Glutamatergic neuron (in vitro differentiated cells): Measurements from ENCODE around the gene NT5DC3. TPM values are rescaled to one million over a fixed set of nuclear protein-coding genes. Genes with fewer than 3 reads are reported as not detected.

Source experiments
- DNase-seq: peaks from one replicate; pipeline ENCODE4 v3.0.0; 2022
- H3K27ac Mint-ChIP-seq: one replicate; pipeline ENCODE4 v1.8.0; 2020; ENCODE audit warnings: mild to moderate bottlenecking, mixed read lengths, inconsistent platforms; ENCODE audit not compliant: unreplicated experiment
- H3K27me3 Mint-ChIP-seq: one replicate; pipeline ENCODE4 v1.8.0; 2020; ENCODE audit warnings: mild to moderate bottlenecking, moderate library complexity, mixed read lengths, inconsistent platforms; ENCODE audit not compliant: unreplicated experiment
- H3K36me3 Mint-ChIP-seq: one replicate; pipeline ENCODE4 v1.8.0; 2020; ENCODE audit warnings: mild to moderate bottlenecking, mixed read lengths, inconsistent platforms; ENCODE audit not compliant: unreplicated experiment
- H3K4me1 Mint-ChIP-seq: one replicate; pipeline ENCODE4 v1.8.0; 2020; ENCODE audit warnings: mild to moderate bottlenecking, low read depth, mixed read lengths, inconsistent platforms; ENCODE audit not compliant: unreplicated experiment
- H3K4me3 Mint-ChIP-seq: one replicate; pipeline ENCODE4 v1.8.0; 2020; ENCODE audit warnings: mild to moderate bottlenecking, mixed read lengths, inconsistent platforms; ENCODE audit not compliant: unreplicated experiment
- H3K9me3 Mint-ChIP-seq: one replicate; pipeline ENCODE4 v1.8.0; 2020; ENCODE audit warnings: mild to moderate bottlenecking, moderate library complexity, mixed read lengths, inconsistent platforms; ENCODE audit not compliant: unreplicated experiment
- total RNA-seq: library from RNA; stranded (reverse); fragmentation: NEBNext Ultra II Directional; extraction: Animal tissue kit (Norgen Biotek cat#: 25700); gene quantifications from one replicate; pipeline ENCODE4 v1.2.1, GENCODE V29; 2021; ENCODE audit not compliant: unreplicated experiment
- TF ChIP-seq, protein P1 (sequence below): fragments of 200-600 bp; sonication (generic); IDR thresholded peaks from one replicate; pipeline ENCODE4 v1.5.0; 2021; ENCODE audit not compliant: partially characterized antibody, unreplicated experiment

The NT5DC3 gene
- total RNA-seq, 1 donor from 2014 or later, result 2.1 TPM

DNA sequence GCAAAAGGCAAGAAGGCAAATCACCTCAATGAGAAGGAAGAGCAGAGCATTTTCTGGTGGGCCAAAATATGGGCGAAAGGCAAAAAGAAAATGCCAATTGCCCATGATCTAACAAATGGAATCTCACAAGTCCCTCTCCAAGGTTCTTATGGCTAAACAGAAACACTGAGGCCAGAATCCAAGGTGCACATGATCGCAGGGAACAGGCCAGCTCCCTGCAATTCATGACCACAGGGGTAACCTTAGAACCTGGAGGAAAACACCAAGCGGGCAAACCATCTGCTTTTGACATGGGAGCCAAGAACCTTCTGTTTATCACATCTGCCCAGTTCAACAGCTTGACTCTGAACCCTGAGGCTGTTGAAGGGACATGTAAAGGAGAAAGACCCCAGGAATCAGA lies 60.0 kb downstream of the NT5DC3 start:
- TF ChIP-seq, protein P1, sequence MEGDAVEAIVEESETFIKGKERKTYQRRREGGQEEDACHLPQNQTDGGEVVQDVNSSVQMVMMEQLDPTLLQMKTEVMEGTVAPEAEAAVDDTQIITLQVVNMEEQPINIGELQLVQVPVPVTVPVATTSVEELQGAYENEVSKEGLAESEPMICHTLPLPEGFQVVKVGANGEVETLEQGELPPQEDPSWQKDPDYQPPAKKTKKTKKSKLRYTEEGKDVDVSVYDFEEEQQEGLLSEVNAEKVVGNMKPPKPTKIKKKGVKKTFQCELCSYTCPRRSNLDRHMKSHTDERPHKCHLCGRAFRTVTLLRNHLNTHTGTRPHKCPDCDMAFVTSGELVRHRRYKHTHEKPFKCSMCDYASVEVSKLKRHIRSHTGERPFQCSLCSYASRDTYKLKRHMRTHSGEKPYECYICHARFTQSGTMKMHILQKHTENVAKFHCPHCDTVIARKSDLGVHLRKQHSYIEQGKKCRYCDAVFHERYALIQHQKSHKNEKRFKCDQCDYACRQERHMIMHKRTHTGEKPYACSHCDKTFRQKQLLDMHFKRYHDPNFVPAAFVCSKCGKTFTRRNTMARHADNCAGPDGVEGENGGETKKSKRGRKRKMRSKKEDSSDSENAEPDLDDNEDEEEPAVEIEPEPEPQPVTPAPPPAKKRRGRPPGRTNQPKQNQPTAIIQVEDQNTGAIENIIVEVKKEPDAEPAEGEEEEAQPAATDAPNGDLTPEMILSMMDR, result no peak
- Mint-ChIP-seq H3K9me3 (no peaks in the 10 kb centered on the region), H3K4me3 (no peak overlapping the region), H3K27ac (peak overlapping the region; percentile 57), H3K36me3 (no peaks in the 10 kb centered on the region), H3K27me3 (peaks cover 3% of the 10 kb centered on the region), H3K4me1 (peaks cover 10% of the 10 kb centered on the region)
- no peak for DNase-seq

DNA sequence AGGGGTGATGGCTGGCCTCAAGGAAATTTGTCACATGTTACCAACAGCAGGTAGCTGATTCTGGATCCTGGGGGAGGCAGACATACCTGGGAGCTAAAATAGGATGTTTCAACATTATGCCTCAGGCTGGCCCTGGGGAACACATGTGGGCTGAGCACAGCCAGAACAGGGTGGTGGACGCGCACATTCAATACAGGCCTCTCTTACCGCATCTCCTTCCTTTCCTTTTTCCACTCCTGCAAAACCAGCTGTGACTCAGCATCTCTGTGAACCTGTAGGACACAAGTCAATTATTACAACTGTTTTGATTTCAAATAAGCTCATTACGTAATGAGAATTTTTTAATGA lies 61.0 kb downstream of the NT5DC3 start:
- H3K27me3 Mint-ChIP-seq, result peaks cover 2% of the 10 kb centered on the region
- peaks cover 10% of the 10 kb centered on the region for H3K4me1 Mint-ChIP-seq
- TF ChIP-seq, protein P1, result no peak
- no peaks in the 10 kb centered on the region for H3K9me3 Mint-ChIP-seq
- DNase-seq, result no peak
- no peak overlapping the region for H3K4me3 Mint-ChIP-seq
- no peak overlapping the region for H3K27ac Mint-ChIP-seq
- H3K36me3 Mint-ChIP-seq, result no peaks in the 10 kb centered on the region

DNA sequence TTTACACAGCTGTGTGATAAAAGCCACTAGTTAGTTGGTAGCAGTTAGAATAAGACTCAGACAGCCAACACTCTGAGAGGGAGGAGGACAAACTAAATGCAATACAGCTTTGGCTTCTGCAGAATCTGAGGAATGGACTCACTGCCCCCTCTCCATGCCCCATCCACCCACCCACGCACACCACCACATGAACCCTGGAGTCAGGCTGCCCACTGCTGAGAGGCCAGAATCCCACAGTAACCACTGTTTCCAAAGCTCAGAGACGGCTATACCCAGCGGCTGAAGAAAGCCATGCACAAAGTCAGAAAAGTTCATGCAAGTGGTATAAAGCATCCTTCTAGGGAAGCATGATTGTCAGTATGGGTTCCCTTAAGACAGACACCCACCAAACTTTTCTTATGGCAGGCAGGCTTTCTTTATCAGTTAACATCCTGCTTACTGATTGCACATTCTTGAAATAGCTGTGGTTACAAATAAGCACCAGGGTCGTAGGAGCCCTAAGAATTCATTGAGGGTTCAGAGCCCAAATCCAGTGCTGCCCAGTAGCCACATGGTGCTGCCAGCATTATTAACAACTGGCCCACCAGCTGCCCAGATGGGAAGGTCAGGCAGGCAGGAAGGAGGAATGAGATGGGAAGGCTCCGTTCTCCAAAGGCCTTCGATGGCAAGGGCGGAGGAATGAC lies 61.5 kb downstream of the NT5DC3 start:
- H3K27me3 Mint-ChIP-seq, result peaks cover 2% of the 10 kb centered on the region
- DNase-seq, result no peak
- peak overlapping the region; percentile 7 for H3K27ac Mint-ChIP-seq
- no peaks in the 10 kb centered on the region for H3K9me3 Mint-ChIP-seq
- no peak overlapping the region for H3K4me3 Mint-ChIP-seq
- no peaks in the 10 kb centered on the region for H3K36me3 Mint-ChIP-seq
- peaks cover 10% of the 10 kb centered on the region for H3K4me1 Mint-ChIP-seq
- TF ChIP-seq, protein P1, result no peak

GRCh38 chr12:103778781-103779180 lies 62.3 kb downstream of the NT5DC3 start:
- H3K4me1 Mint-ChIP-seq, result peaks cover 10% of the 10 kb centered on the region
- peaks cover 2% of the 10 kb centered on the region for H3K27me3 Mint-ChIP-seq
- H3K4me3 Mint-ChIP-seq, result no peak overlapping the region
- H3K36me3 Mint-ChIP-seq, result no peaks in the 10 kb centered on the region
- no peaks in the 10 kb centered on the region for H3K9me3 Mint-ChIP-seq
- no peak for DNase-seq
- TF ChIP-seq, protein P1, result no peak
- no peak overlapping the region for H3K27ac Mint-ChIP-seq

- peaks cover 3% of the 10 kb centered on the region for H3K4me1 Mint-ChIP-seq
- no peak overlapping the region for H3K27ac Mint-ChIP-seq
- peaks cover 1% of the 10 kb centered on the region for H3K9me3 Mint-ChIP-seq
- TF ChIP-seq, protein P1, result no peak
- H3K36me3 Mint-ChIP-seq, result no peaks in the 10 kb centered on the region
- DNase-seq, result no peak
- H3K4me3 Mint-ChIP-seq, result no peak overlapping the region
- H3K27me3 Mint-ChIP-seq, result no peaks in the 10 kb centered on the region
These were observed 66.0 kb downstream of the NT5DC3 start for GRCh38 chr12:103774977-103775560.
